Ramos (cell line): ENCODE results near the gene TRABD2B.

Experiments
- in situ Hi-C: fragments of 300-500 bp; cut with MboI; formaldehyde crosslinking; loops from one replicate; pipeline ENCODE4 v1.14.3; 2022; ENCODE audit warnings: low sequenced_read_pairs; ENCODE audit not compliant: unreplicated experiment

Gene TRABD2B

GRCh38 chr1:47915677-47916353 lies 81.4 kb downstream of the TRABD2B start:
- in situ Hi-C loops = no loop called here

DNA sequence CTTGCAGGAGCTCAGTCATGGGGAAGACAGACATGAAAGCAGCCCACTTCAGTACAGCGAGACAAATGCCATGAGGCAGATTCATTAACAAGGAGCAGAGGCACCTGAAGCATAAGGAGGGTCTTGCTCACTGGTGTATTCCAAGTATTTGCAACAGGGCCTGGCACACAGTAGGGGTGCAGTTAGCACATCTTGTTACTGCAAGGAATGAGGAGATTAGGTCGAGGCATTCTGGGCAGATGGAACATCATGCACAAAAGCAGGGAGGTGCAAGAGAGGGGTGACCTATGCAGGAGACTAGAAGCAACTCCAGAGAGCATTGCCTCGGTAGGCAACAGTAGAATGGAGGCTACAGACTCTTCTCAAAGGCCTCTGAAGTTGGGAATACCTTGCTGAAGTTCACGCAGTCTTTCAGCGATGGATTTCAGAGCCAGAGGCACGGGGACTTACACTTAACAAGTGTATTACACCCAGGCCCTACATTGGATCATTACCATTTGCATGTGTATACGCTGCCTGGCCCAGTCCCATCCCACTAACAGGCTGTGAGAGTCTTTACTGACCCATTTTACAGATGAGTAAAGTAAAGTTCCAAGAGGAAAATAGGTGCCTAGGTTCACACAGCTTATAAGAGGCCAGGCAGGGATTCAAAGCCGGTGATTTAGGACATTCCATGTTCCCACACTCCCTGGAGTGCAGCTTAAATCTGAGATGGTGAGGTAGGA lies 82.1 kb downstream of the TRABD2B start:
- in situ Hi-C loops = no loop called here

DNA sequence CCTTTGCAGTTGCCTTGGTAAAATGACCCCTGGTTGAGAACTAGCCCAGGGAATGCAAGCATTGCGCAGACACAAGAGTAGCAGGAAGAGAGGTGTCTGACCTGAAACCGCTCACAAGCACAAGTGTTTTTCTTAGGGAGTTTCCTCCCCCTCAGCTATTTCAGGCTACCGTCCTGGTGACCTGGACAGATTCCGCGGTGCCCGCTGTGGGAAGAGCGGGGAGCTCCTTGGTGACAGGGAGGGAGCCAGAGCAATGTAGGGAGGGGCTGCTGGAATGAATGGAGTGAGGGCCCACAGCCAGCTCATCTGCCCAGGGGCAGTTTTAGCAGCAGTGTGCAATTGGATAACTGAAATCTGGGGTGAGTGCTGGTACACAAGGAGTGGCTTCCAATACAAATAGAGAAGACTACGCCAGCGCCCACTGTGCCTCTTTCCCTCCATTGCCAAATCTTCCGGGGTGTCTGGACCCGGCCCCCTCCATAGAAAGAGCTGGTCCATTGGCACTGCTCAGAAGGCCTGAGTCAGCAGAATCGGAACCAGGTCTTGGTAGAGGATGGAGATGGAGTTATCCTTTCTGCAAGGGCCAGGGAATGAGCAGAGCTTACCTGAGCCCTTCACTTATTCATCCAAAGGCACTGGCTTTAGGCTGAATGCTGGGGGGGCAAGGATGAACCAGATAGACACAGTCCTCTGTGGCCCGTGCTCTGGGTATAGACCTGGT lies 82.8 kb downstream of the TRABD2B start:
- in situ Hi-C loops = no loop called here

DNA sequence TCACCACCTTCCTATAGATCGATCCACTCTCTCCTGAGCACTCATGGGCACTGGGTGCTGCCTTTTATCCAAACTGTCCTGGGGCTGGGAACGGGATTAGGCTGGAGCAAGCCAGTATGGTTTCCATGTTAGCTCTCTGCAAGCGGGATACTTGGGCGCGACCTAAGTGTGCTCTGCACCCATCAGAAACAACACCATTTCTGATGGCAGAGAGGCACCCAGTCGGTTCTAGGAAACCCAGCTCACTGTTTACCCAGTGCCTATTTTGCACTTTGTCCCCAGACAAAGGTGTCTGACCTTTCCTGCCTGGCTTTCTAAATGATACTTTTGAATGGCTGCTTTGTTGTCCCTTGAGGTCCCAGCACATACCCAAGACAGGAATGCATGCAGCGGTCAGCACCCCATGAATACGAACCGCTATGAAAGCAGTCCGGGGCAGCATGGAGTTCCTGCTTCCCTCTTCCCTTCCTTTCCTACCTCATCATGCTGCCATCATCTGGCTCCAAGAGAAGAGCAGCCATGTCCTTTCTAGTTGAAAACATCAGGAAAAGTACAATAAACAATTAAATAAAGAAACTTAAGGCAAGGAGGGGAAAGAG lies 83.9 kb downstream of the TRABD2B start:
- in situ Hi-C loops = no loop called here

DNA sequence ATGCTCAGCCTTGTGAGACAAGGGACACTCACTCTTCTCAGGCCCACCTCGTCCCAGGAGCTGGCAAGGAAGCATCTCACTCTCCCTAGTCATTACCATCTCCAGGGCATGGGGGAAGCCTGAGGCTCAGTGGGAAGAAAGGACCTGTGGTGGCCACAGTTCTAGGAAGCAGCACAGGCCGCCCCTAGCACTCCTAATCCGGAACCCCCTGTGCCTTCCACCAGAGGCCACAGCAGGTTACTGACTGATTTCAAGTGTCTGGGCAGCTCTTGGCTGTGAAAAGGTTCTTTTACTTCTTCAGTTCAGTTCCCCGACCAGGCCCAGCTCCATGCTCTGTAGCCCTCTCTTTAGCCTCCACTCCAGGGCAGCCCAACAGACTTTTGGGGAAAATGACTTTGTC lies 84.4 kb downstream of the TRABD2B start:
- in situ Hi-C loops = no loop called here

DNA sequence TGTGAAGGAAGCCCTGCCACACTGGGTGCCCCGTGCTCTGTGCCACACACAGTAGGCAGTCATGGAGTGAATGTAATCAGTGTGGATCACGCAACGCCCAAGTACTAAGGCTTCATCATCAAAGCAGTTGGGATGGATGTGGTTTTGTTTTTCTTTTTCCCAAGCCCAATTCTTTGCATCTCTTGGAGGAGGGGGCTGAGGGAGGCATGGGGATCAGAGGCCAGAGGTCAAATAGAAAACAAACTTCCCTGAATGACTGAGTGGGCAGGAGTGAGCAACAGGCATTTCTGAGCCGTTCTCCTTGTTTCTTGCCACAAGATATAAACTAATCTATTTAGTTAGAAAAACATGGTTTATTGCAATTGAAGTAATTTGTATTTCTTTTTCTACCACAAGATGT lies 85.3 kb downstream of the TRABD2B start:
- in situ Hi-C loops = no loop called here

DNA sequence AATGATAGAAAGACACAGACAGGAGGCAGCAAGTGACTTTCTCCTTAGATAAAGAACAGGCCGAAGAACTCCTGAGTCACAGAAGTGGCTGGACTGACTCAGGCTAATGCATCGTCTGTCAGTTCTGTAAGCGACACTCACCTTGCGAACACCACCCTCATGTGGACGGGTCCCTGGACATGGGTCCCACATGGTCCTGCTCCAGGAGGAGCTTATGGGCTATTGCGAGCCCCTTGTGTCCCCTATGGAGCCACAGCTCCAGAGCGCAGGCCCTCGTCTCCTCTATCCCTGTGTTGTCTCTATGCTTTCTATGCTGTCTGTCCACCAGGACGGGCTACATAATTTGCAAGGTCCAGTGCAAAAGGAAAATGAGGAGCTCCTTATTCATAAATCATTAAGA lies 85.8 kb downstream of the TRABD2B start:
- in situ Hi-C loops = no loop called here

DNA sequence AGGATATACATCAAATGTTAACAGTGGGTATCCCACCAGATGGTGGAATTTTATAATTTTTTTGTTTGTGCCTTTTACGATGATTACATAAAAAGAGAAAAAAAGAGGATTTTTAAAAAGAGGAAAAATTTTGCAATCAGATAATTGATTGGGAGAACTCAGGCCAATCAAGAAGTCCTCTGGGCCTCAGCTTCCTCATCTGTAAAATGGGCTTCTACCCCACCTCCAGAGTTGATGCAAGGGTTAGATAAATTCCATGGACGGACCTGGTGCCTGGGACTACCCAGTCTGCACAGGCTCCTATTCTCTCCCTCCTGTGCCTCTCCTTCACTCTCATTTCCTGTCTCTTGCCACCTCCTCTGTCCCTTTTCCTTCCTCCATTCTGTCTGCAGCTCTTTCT lies 88.9 kb downstream of the TRABD2B start:
- in situ Hi-C loops = no loop called here

- in situ Hi-C loops = no loop called here
Measured at GRCh38 chr1:47907177-47907528, 90.0 kb downstream of the TRABD2B start.

DNA sequence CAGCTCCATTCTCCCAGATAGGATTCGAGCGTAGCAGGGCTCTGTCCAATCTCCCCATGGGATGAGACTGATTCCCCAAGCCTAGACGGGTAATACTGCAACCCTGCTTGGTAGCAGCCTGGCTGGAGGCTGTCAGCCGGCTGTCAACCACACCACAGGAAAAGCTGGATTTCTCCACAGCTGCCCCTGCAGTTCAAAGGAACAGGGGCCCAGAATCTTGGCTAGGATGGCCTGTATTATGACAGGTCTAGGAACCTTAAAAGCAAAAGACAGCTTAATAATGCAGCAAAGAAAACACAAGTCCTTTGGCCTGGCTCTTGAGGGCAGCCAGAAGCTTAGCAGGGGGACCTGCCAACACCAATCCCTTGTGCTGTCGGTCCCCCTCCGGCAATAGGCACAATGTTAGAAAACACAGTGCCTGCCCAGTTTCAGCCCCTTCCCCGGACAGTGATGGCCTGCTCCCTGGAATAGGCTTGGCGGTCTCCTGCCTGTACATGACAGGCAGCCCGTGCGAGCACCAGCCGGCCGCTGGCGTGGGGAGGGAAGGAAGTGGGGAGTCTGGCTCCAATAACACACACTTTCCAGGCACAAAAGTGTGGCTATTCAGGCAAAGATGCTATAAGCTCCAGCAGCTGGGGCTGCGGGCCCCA lies 90.5 kb downstream of the TRABD2B start:
- in situ Hi-C loops = no loop called here

DNA sequence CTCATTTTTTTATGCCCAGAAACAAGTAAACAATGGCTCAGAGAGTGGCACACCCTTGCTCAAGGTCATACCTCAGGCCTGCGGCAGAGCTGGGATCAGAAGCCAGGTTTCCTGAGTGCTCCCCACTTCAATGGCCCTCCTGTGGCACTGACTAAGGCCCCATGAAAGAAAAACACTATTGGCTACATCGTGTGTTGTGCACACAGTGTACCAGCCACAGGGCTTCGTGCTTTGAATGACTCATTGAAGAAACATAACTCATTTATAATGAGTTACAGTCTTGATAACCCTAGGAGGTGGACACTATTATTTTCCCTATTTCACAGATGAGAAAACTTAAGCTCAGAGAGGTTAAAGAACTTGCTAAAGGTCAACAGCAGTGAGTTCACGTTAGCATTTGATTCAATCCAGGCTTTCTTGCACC lies 91.2 kb downstream of the TRABD2B start:
- in situ Hi-C loops = no loop called here

- in situ Hi-C loops = no loop called here
Measured at GRCh38 chr1:47903723-47904122, 93.5 kb downstream of the TRABD2B start.

DNA sequence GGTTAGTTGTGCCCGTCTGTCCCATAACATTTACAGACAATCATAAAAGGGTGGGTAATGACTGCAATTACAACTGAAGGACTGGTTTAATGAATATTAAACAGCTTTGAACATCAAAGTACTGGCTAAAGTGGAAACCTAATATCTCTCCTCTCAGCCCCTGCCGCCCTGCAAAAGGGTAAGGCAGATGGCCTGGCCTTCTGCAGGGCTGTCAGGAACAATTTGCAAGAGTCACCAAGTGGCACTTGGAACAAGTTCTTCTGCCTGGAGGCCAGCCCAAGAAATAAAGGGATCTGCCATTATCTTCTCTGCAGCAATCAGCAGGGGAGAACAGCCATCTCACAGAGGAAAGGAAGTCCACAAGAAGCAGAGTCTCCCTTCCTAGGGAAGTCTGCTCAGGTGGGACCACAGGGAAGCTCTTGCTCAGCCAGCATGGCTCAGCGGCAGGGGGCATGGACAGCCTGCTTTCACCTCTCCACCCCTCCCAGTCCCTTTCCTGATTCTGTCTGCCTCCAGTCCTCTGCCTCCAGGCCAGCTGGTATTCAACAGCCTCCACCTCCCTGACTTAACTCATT lies 96.1 kb downstream of the TRABD2B start:
- in situ Hi-C loops = no loop called here

DNA sequence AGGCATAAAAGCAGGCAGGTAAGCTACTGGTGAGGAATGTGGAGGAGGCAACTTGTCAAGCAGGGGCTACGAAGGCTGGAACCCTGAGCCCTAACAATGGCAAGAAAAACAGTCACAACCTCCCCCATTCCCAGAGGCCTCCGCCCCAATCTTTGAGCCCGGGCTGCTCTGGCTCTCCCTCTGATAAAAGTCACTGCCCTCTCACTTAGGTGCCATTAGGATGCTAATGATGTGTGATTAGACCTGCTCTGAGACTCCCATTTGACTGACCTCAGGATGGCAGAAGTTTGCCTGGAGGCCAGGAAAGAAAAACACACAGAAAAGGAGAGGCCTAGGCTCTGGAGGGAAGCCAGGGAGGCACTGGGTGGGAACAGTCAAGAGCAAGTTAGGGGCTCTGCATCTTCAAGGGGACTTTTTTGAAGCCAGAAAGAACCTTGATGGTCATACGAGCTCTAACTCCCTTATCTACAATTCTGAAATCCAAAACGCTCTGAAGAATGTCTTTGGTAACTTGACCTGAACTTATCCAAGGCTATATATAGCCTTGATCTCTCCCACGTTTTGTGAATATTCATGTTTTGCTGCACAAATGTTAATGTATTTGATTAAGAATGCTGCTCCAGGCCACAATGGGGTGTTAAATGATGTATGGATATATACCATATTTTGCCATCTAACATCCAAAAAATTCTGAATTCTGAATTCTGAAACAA lies 98.9 kb downstream of the TRABD2B start:
- in situ Hi-C loops = no loop called here

GRCh38 chr1:47895279-47896125 lies 101.7 kb downstream of the TRABD2B start:
- in situ Hi-C loops = no loop called here

DNA sequence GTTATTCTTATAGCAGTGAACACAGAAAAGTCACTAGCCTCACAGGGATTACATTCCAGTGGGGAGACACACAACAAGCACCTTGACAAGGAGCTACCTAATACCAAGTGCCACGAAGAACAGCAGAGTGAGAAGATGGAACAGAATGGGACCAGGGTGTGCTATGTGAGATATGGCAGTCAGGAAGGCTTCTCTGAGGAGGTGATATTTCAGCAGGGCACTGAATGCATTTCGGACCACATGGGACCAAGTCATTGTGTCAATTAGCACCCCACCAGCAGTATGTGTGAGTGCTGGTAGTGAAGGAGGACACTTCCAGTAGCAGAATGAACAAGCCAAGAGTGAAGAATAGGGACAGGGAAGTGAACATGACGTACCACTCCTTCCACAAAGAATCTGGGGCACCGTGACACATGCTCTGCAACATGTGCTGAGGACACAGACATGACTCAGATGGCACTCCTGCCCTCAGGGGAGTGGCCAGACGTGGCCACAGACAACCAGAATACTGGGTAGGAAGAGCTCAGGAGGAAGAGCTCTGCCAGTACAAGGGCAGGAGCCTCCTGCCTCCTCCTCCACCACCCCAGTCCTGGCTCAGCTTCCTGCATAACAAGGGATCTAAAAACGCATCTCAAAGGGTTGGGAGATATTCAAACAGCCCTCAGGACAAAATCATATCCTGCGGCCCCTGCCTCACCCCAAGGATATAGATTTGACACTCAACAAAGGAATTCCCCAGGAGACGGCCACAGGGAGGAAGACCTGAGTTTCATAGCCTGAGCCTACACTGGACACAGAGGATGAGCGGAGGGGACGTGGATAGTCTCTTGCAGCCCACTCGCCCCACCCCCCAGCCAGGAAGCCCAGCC lies 102.5 kb downstream of the TRABD2B start:
- in situ Hi-C loops = no loop called here

DNA sequence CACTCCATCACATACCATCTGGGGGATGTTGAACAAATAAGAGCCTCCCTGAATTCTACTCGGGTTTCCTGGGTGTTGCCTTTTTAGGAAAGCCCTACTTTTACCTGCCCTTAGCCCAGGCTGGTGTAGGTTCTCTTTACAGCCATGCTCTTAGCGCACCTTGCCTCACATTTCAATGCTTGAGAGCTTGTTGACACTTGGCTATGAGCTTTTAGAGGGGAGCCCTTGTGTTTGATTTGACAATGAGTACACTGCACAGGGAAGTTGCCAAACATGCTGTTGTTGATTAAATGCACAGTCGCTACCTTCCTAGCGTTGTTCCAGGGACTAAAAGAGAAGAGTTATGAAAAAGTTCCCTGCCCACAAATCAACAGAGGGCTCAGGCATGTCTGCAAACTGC lies 103.8 kb downstream of the TRABD2B start:
- in situ Hi-C loops = no loop called here

- in situ Hi-C loops = no loop called here
Measured at GRCh38 chr1:47890779-47891178, 106.4 kb downstream of the TRABD2B start.
